ENCODE data around the gene DIP2C.

DNA sequence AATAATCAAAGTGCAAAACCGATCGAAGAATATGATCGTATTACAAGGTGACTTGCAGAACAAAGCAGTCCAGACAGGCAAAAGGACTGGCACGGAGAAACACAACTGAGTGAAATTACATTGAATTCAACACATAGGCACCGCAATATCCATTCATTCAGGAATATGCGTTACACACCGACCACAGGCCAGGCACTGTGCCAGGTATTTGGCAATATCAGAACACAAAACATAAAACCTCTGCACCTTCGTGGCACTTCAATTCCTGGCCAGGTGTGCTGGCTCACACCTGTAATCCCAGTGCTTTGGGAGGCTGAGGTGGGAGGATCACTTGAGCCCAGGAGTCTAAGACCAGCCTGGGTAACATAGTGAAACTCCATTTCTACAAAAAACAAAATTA lies 187.9 kb downstream of the DIP2C start:
- TF ChIP-seq, protein P1, sequence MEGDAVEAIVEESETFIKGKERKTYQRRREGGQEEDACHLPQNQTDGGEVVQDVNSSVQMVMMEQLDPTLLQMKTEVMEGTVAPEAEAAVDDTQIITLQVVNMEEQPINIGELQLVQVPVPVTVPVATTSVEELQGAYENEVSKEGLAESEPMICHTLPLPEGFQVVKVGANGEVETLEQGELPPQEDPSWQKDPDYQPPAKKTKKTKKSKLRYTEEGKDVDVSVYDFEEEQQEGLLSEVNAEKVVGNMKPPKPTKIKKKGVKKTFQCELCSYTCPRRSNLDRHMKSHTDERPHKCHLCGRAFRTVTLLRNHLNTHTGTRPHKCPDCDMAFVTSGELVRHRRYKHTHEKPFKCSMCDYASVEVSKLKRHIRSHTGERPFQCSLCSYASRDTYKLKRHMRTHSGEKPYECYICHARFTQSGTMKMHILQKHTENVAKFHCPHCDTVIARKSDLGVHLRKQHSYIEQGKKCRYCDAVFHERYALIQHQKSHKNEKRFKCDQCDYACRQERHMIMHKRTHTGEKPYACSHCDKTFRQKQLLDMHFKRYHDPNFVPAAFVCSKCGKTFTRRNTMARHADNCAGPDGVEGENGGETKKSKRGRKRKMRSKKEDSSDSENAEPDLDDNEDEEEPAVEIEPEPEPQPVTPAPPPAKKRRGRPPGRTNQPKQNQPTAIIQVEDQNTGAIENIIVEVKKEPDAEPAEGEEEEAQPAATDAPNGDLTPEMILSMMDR (IDR thresholded peaks at IDR 0.05), result no peak
- no peak for TF ChIP-seq POLR2A (IDR thresholded peaks at IDR 0.05)

Data from testis (tissue), 2 donors.